ENCODE results near the gene RGS14.

- TF ChIP-seq CTCF (IDR thresholded peaks at IDR 0.05; ENCODE audit: extremely low read depth in 1 of 2, insufficient read depth in 1 of 2, low read depth in 1 of 2, low read length in 2 of 2) = no peak
- TF ChIP-seq POLR2A (IDR thresholded peaks at IDR 0.05; ENCODE audit: low read depth, low read length) = no peak
- no peak for TF ChIP-seq GATA2 (IDR thresholded peaks at IDR 0.05; ENCODE audit: insufficient read depth, insufficient read length, low read depth, low read length)
- TF ChIP-seq JUN (IDR thresholded peaks at IDR 0.05; ENCODE audit: borderline replicate concordance, insufficient read depth, insufficient read length, low read depth) = no peak
- TF ChIP-seq EZH2 (IDR thresholded peaks at IDR 0.05; ENCODE audit: borderline replicate concordance, low read depth, low read length, severe bottlenecking) = no peak
- TF ChIP-seq MAX (IDR thresholded peaks at IDR 0.05; ENCODE audit: insufficient read depth, insufficient read length) = no peak
- no peak for TF ChIP-seq POLR2AphosphoS5 (IDR thresholded peaks at IDR 0.05; ENCODE audit: insufficient read depth, low read depth, low read length)
Observed at GRCh38 chr5:177354711-177355110, 3.0 kb upstream of the RGS14 start.
